ENCODE data around the gene ANKFY1.

ANKFY1 gene

DNA sequence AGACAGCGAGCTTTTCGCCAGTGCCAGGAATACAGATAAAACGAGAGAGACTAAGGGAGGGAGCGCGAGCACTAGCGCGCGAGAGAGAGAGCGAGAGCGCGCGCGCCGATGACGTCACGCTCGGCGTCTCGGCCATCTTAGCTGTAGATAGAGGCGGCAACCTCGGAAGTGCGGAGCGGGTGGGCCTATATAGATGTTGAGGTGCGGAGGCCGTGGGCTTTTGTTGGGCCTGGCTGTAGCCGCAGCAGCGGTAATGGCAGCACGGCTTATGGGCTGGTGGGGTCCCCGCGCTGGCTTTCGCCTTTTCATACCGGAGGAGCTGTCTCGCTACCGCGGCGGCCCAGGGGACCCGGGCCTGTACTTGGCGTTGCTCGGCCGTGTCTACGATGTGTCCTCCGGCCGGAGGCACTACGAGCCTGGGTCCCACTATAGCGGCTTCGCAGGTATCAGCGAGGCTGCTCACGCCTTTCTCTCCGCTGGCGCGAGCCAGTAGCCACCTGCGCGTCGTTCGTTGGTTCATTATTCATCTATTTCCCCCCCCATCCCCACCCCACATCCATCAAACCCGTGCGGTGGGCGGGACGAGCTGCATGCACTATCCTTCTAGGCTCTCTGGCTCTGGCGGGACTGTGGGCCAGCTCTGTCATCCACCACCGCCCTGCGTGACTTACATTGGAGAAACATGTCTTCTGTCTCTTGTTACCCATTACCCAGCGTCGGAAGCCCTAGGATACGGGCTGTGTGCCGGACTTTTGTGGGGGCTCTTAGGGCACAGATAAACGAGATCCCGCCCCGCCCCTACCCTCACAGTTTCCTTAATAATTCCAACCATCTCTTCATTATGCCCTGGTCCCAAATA lies 120.0 kb downstream of the ANKFY1 start (continued):
- TF ChIP-seq, protein P1, sequence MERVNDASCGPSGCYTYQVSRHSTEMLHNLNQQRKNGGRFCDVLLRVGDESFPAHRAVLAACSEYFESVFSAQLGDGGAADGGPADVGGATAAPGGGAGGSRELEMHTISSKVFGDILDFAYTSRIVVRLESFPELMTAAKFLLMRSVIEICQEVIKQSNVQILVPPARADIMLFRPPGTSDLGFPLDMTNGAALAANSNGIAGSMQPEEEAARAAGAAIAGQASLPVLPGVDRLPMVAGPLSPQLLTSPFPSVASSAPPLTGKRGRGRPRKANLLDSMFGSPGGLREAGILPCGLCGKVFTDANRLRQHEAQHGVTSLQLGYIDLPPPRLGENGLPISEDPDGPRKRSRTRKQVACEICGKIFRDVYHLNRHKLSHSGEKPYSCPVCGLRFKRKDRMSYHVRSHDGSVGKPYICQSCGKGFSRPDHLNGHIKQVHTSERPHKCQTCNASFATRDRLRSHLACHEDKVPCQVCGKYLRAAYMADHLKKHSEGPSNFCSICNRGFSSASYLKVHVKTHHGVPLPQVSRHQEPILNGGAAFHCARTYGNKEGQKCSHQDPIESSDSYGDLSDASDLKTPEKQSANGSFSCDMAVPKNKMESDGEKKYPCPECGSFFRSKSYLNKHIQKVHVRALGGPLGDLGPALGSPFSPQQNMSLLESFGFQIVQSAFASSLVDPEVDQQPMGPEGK (tag by site-specific recombination; IDR thresholded peaks at IDR 0.05): peak; percentile 66
- TF ChIP-seq ZNF37A (tag by site-specific recombination; IDR thresholded peaks at IDR 0.05): no peak
- no peak for TF ChIP-seq ZNF311 (tag by site-specific recombination; IDR thresholded peaks at IDR 0.05; ENCODE audit: borderline replicate concordance)
- no peak for TF ChIP-seq ZNF19 (tag by site-specific recombination; IDR thresholded peaks at IDR 0.05; ENCODE audit: low read depth)
- TF ChIP-seq, protein P2, sequence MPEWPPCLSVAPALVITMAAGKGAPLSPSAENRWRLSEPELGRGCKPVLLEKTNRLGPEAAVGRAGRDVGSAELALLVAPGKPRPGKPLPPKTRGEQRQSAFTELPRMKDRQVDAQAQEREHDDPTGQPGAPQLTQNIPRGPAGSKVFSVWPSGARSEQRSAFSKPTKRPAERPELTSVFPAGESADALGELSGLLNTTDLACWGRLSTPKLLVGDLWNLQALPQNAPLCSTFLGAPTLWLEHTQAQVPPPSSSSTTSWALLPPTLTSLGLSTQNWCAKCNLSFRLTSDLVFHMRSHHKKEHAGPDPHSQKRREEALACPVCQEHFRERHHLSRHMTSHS (tag by site-specific recombination; IDR thresholded peaks at IDR 0.05): no peak
- TF ChIP-seq BCL11A (tag by site-specific recombination; IDR thresholded peaks at IDR 0.05; ENCODE audit: low read depth): no peak
- no peak for TF ChIP-seq ZNF266 (tag by site-specific recombination; IDR thresholded peaks at IDR 0.05; ENCODE audit: low read depth)
- no peak for TF ChIP-seq ZNF202 (tag by site-specific recombination; IDR thresholded peaks at IDR 0.05; ENCODE audit: borderline replicate concordance)
- TF ChIP-seq ZNF843 (tag by site-specific recombination; IDR thresholded peaks at IDR 0.05): no peak
- TF ChIP-seq, protein P3, sequence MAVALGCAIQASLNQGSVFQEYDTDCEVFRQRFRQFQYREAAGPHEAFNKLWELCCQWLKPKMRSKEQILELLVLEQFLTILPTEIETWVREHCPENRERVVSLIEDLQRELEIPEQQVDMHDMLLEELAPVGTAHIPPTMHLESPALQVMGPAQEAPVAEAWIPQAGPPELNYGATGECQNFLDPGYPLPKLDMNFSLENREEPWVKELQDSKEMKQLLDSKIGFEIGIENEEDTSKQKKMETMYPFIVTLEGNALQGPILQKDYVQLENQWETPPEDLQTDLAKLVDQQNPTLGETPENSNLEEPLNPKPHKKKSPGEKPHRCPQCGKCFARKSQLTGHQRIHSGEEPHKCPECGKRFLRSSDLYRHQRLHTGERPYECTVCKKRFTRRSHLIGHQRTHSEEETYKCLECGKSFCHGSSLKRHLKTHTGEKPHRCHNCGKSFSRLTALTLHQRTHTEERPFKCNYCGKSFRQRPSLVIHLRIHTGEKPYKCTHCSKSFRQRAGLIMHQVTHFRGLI (tag by site-specific recombination; IDR thresholded peaks at IDR 0.05): no peak
- TF ChIP-seq ZNF660 (tag by site-specific recombination; IDR thresholded peaks at IDR 0.05): no peak
- TF ChIP-seq, protein P4, sequence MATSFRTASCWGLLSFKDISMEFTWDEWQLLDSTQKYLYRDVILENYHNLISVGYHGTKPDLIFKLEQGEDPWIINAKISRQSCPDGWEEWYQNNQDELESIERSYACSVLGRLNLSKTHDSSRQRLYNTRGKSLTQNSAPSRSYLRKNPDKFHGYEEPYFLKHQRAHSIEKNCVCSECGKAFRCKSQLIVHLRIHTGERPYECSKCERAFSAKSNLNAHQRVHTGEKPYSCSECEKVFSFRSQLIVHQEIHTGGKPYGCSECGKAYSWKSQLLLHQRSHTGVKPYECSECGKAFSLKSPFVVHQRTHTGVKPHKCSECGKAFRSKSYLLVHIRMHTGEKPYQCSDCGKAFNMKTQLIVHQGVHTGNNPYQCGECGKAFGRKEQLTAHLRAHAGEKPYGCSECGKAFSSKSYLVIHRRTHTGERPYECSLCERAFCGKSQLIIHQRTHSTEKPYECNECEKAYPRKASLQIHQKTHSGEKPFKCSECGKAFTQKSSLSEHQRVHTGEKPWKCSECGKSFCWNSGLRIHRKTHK (tag by site-specific recombination; IDR thresholded peaks at IDR 0.05): no peak
- peak; percentile 67 for TF ChIP-seq ZFP69B (tag by site-specific recombination; IDR thresholded peaks at IDR 0.05)
- TF ChIP-seq ZNF777 (tag by site-specific recombination; IDR thresholded peaks at IDR 0.05; ENCODE audit: borderline replicate concordance): peak; percentile 31; the same call in 1 of the 2 replicates
- peak; percentile 76 for TF ChIP-seq ZNF335 (tag by site-specific recombination; conservative IDR thresholded peaks at IDR 0.05)
- TF ChIP-seq ZNF707 (tag by site-specific recombination; IDR thresholded peaks at IDR 0.05): no peak
- TF ChIP-seq ZNF155 (tag by site-specific recombination; IDR thresholded peaks at IDR 0.05): no peak
- TF ChIP-seq, protein P5, sequence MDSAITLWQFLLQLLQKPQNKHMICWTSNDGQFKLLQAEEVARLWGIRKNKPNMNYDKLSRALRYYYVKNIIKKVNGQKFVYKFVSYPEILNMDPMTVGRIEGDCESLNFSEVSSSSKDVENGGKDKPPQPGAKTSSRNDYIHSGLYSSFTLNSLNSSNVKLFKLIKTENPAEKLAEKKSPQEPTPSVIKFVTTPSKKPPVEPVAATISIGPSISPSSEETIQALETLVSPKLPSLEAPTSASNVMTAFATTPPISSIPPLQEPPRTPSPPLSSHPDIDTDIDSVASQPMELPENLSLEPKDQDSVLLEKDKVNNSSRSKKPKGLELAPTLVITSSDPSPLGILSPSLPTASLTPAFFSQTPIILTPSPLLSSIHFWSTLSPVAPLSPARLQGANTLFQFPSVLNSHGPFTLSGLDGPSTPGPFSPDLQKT (IDR thresholded peaks at IDR 0.05; ENCODE audit: borderline replicate concordance, low read depth, low read length): no peak
- no peak for TF ChIP-seq ZNF23 (tag by site-specific recombination; IDR thresholded peaks at IDR 0.05; ENCODE audit: borderline replicate concordance)
- TF ChIP-seq, protein P6, sequence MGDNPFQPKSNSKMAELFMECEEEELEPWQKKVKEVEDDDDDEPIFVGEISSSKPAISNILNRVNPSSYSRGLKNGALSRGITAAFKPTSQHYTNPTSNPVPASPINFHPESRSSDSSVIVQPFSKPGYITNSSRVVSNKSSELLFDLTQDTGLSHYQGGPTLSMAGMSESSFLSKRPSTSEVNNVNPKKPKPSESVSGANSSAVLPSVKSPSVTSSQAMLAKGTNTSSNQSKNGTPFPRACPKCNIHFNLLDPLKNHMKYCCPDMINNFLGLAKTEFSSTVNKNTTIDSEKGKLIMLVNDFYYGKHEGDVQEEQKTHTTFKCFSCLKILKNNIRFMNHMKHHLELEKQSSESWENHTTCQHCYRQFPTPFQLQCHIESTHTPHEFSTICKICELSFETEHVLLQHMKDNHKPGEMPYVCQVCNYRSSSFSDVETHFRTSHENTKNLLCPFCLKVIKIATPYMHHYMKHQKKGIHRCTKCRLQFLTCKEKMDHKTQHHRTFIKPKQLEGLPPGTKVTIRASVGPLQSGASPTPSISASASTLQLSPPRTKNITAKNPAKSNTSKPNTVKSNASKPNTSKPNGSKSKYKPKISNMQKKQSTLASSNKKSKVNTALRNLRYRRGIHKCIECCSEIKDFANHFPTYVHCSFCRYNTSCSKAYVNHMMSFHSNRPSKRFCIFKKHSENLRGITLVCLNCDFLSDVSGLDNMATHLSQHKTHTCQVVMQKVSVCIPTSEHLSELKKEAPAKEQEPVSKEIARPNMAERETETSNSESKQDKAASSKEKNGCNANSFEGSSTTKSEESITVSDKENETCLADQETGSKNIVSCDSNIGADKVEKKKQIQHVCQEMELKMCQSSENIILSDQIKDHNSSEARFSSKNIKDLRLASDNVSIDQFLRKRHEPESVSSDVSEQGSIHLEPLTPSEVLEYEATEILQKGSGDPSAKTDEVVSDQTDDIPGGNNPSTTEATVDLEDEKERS (tag by site-specific recombination; IDR thresholded peaks at IDR 0.05): no peak
- no peak for TF ChIP-seq ZNF354C (tag by site-specific recombination; IDR thresholded peaks at IDR 0.05; ENCODE audit: borderline replicate concordance, low read depth)
- TF ChIP-seq, protein P7, sequence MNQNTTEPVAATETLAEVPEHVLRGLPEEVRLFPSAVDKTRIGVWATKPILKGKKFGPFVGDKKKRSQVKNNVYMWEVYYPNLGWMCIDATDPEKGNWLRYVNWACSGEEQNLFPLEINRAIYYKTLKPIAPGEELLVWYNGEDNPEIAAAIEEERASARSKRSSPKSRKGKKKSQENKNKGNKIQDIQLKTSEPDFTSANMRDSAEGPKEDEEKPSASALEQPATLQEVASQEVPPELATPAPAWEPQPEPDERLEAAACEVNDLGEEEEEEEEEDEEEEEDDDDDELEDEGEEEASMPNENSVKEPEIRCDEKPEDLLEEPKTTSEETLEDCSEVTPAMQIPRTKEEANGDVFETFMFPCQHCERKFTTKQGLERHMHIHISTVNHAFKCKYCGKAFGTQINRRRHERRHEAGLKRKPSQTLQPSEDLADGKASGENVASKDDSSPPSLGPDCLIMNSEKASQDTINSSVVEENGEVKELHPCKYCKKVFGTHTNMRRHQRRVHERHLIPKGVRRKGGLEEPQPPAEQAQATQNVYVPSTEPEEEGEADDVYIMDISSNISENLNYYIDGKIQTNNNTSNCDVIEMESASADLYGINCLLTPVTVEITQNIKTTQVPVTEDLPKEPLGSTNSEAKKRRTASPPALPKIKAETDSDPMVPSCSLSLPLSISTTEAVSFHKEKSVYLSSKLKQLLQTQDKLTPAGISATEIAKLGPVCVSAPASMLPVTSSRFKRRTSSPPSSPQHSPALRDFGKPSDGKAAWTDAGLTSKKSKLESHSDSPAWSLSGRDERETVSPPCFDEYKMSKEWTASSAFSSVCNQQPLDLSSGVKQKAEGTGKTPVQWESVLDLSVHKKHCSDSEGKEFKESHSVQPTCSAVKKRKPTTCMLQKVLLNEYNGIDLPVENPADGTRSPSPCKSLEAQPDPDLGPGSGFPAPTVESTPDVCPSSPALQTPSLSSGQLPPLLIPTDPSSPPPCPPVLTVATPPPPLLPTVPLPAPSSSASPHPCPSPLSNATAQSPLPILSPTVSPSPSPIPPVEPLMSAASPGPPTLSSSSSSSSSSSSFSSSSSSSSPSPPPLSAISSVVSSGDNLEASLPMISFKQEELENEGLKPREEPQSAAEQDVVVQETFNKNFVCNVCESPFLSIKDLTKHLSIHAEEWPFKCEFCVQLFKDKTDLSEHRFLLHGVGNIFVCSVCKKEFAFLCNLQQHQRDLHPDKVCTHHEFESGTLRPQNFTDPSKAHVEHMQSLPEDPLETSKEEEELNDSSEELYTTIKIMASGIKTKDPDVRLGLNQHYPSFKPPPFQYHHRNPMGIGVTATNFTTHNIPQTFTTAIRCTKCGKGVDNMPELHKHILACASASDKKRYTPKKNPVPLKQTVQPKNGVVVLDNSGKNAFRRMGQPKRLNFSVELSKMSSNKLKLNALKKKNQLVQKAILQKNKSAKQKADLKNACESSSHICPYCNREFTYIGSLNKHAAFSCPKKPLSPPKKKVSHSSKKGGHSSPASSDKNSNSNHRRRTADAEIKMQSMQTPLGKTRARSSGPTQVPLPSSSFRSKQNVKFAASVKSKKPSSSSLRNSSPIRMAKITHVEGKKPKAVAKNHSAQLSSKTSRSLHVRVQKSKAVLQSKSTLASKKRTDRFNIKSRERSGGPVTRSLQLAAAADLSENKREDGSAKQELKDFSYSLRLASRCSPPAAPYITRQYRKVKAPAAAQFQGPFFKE (tag by site-specific recombination; IDR thresholded peaks at IDR 0.05; ENCODE audit: borderline replicate concordance): no peak

Measured in HEK293 (cell line).